Type B pancreatic cell (in vitro differentiated cells): ENCODE measurements around the gene HTRA1. TPM values are rescaled to one million over a fixed set of nuclear protein-coding genes. Genes with fewer than 3 reads are reported as not detected.

Experiments
- DNase-seq: peaks from one replicate; pipeline ENCODE4 v3.0.0; 2021; ENCODE audit warnings: mixed read lengths; ENCODE audit not compliant: unreplicated experiment; ENCODE audit errors: extremely low spot score
- H3K27ac Mint-ChIP-seq: 2 replicates; pipeline ENCODE4 v1.8.0; 2021; ENCODE audit warnings: mild to moderate bottlenecking, mixed read lengths
- H3K27me3 Mint-ChIP-seq: 2 replicates; pipeline ENCODE4 v1.8.0; 2021; ENCODE audit warnings: mixed read lengths
- H3K36me3 Mint-ChIP-seq: 2 replicates; pipeline ENCODE4 v1.8.0; 2021; ENCODE audit warnings: mixed read lengths
- H3K4me1 Mint-ChIP-seq: one replicate; pipeline ENCODE4 v1.8.0; 2021; ENCODE audit warnings: mixed read lengths; ENCODE audit not compliant: unreplicated experiment
- H3K4me3 Mint-ChIP-seq: 2 replicates; pipeline ENCODE4 v1.8.0; 2021; ENCODE audit warnings: mild to moderate bottlenecking, mixed read lengths
- H3K9me3 Mint-ChIP-seq: 2 replicates; pipeline ENCODE4 v1.8.0; 2021; ENCODE audit warnings: mixed read lengths
- CTCF ChIP-seq: fragments of 200-600 bp; sonication (generic); conservative IDR thresholded peaks from 2 replicates; pipeline ENCODE4 v1.5.0; 2021; ENCODE audit warnings: antibody characterized with exemption, mild to moderate bottlenecking
- total RNA-seq: library from RNA; stranded (reverse); gene quantifications from 2 replicates; pipeline ENCODE4 v1.2.1, GENCODE V29; 2021; ENCODE audit warnings: low replicate concordance

Gene HTRA1
- total RNA-seq, 1 donor from 2014 or later, result 32.6 TPM

GRCh38 chr10:122426829-122427228 is 34.5 kb upstream of the HTRA1 start:
- Mint-ChIP-seq H3K36me3 (peaks cover 9% of the 10 kb centered on the region), H3K27me3 (no peaks in the 10 kb centered on the region), H3K9me3 (no peaks in the 10 kb centered on the region), H3K4me1 (no peaks in the 10 kb centered on the region), H3K4me3 (no peak overlapping the region), H3K27ac (no peak overlapping the region)
- no peak for DNase-seq
- TF ChIP-seq CTCF, result no peak

GRCh38 chr10:122427280-122427679 is 34.1 kb upstream of the HTRA1 start:
- no peak overlapping the region for H3K27ac Mint-ChIP-seq
- no peaks in the 10 kb centered on the region for H3K9me3 Mint-ChIP-seq

GRCh38 chr10:122435212-122435827 is 26.0 kb upstream of the HTRA1 start:
- H3K4me1 Mint-ChIP-seq, result no peaks in the 10 kb centered on the region
- no peak overlapping the region for H3K27ac Mint-ChIP-seq
- no peak for DNase-seq
- peaks cover 7% of the 10 kb centered on the region for H3K36me3 Mint-ChIP-seq
- H3K4me3 Mint-ChIP-seq, result no peak overlapping the region
- H3K9me3 Mint-ChIP-seq, result no peaks in the 10 kb centered on the region
- no peaks in the 10 kb centered on the region for H3K27me3 Mint-ChIP-seq
- TF ChIP-seq CTCF, result peak; percentile 92

More at GRCh38 chr10:122427280-122427679, 34.1 kb upstream of the HTRA1 start:
- DNase-seq, result no peak
- Mint-ChIP-seq H3K27me3 (no peaks in the 10 kb centered on the region), H3K36me3 (peaks cover 8% of the 10 kb centered on the region), H3K4me3 (no peak overlapping the region), H3K4me1 (no peaks in the 10 kb centered on the region)
- no peak for TF ChIP-seq CTCF

- peak overlapping the region; percentile 1 for H3K4me3 Mint-ChIP-seq
- H3K9me3 Mint-ChIP-seq, result peaks cover 3% of the 10 kb centered on the region
- peaks cover 5% of the 10 kb centered on the region for H3K36me3 Mint-ChIP-seq
- no peak for DNase-seq
- TF ChIP-seq CTCF, result no peak
- H3K27me3 Mint-ChIP-seq, result no peaks in the 10 kb centered on the region
- no peak overlapping the region for H3K27ac Mint-ChIP-seq
- H3K4me1 Mint-ChIP-seq, result peaks cover 4% of the 10 kb centered on the region
Observed at GRCh38 chr10:122441961-122442360, 19.4 kb upstream of the HTRA1 start.

GRCh38 chr10:122445469-122445868 is 15.9 kb upstream of the HTRA1 start:
- Mint-ChIP-seq H3K27me3 (peaks cover 3% of the 10 kb centered on the region), H3K4me1 (peaks cover 4% of the 10 kb centered on the region), H3K4me3 (no peak overlapping the region), H3K9me3 (peaks cover 6% of the 10 kb centered on the region), H3K36me3 (no peaks in the 10 kb centered on the region), H3K27ac (no peak overlapping the region)
- no peak for DNase-seq
- no peak for TF ChIP-seq CTCF
